Activated T-cell treated with anti-CD3 and anti-CD28 coated beads, Interleukin-2, amount 50 U/mL, for 24 hours (primary cell): ENCODE measurements around the gene LMNTD2.
"Not testable (repeated sequence)": the region's sequence is repeated elsewhere in the genome, so short reads cannot be mapped to it uniquely, and the experiment has no call there.

ENCODE experiments used
- DNase-seq: peaks from one replicate; pipeline ENCODE4 v3.0.0-alpha.2; 2020
- H3K27ac Mint-ChIP-seq: 2 replicates; pipeline ENCODE4 v1.8.0; 2020; ENCODE audit warnings: mild to moderate bottlenecking, mixed read lengths
- H3K27me3 Mint-ChIP-seq: 2 replicates; pipeline ENCODE4 v1.8.0; 2020; ENCODE audit warnings: mixed read lengths
- H3K36me3 Mint-ChIP-seq: 2 replicates; pipeline ENCODE4 v1.8.0; 2020; ENCODE audit warnings: low read depth, mixed read lengths
- H3K4me1 Mint-ChIP-seq: 2 replicates; pipeline ENCODE4 v1.8.0; 2020; ENCODE audit warnings: low read depth, mixed read lengths
- H3K4me3 Mint-ChIP-seq: 2 replicates; pipeline ENCODE4 v1.8.0; 2020; ENCODE audit warnings: mild to moderate bottlenecking, moderate library complexity, mixed read lengths
- H3K9me3 Mint-ChIP-seq: 2 replicates; pipeline ENCODE4 v1.8.0; 2020; ENCODE audit warnings: mixed read lengths

LMNTD2 gene

GRCh38 chr11:577611-577894, 17.0 kb upstream of the LMNTD2 start:
- Mint-ChIP-seq H3K4me1 (peaks cover 58% of the 10 kb centered on the region), H3K4me3 (peak overlapping the region; percentile 91), H3K27me3 (peaks cover 8% of the 10 kb centered on the region), H3K9me3 (no peaks in the 10 kb centered on the region), H3K36me3 (peaks cover 56% of the 10 kb centered on the region), H3K27ac (peak overlapping the region; percentile 94)
- DNase-seq, result no peak

GRCh38 chr11:576811-577610, 16.5 kb upstream of the LMNTD2 start:
- Mint-ChIP-seq H3K36me3 (peaks cover 51% of the 10 kb centered on the region), H3K4me1 (peaks cover 58% of the 10 kb centered on the region), H3K27me3 (peaks cover 8% of the 10 kb centered on the region), H3K27ac (peak overlapping the region; percentile 94), H3K9me3 (no peaks in the 10 kb centered on the region), H3K4me3 (peak overlapping the region; percentile 91)
- DNase-seq, result no peak

GRCh38 chr11:575996-576768, 15.6 kb upstream of the LMNTD2 start, which contains the start of gene PHRF1:
Gene PHRF1, plus strand, starts transcription at chr11:576470. Its CDS starts 5,043 bp downstream, at chr11:581513.
- peak; percentile 96 for DNase-seq
- Mint-ChIP-seq H3K27ac (peak within 1 kb of the TSS; percentile 100), H3K36me3 (peaks cover 43% of the 10 kb centered on the region), H3K4me1 (peaks cover 53% of the 10 kb centered on the region), H3K27me3 (peaks cover 8% of the 10 kb centered on the region), H3K9me3 (no peaks in the 10 kb centered on the region), H3K4me3 (peak within 1 kb of the TSS; percentile 96)

- Mint-ChIP-seq H3K27ac (peak overlapping the region; percentile 72), H3K9me3 (no peaks in the 10 kb centered on the region), H3K4me3 (peak overlapping the region; percentile 82), H3K4me1 (peaks cover 48% of the 10 kb centered on the region), H3K27me3 (peaks cover 8% of the 10 kb centered on the region), H3K36me3 (peaks cover 35% of the 10 kb centered on the region)
- DNase-seq, result no peak
Measured at GRCh38 chr11:575313-575995, 14.9 kb upstream of the LMNTD2 start.

GRCh38 chr11:574632-575312, 14.2 kb upstream of the LMNTD2 start:
- Mint-ChIP-seq H3K4me3 (peak overlapping the region; percentile 82), H3K27ac (peak overlapping the region; percentile 72), H3K4me1 (peaks cover 41% of the 10 kb centered on the region), H3K36me3 (peaks cover 30% of the 10 kb centered on the region), H3K27me3 (peaks cover 8% of the 10 kb centered on the region), H3K9me3 (no peaks in the 10 kb centered on the region)
- no peak for DNase-seq

GRCh38 chr11:574031-574570, 13.6 kb upstream of the LMNTD2 start:
- not testable (repeated sequence) for DNase-seq, H3K27ac Mint-ChIP-seq
- H3K4me1 Mint-ChIP-seq, result peaks cover 36% of the 10 kb centered on the region

GRCh38 chr11:573146-573759, 12.7 kb upstream of the LMNTD2 start:
- H3K4me1 Mint-ChIP-seq, result peaks cover 28% of the 10 kb centered on the region
- H3K4me3 Mint-ChIP-seq, result no peak overlapping the region
- no peaks in the 10 kb centered on the region for H3K9me3 Mint-ChIP-seq
- H3K27me3 Mint-ChIP-seq, result peaks cover 8% of the 10 kb centered on the region
- H3K36me3 Mint-ChIP-seq, result peaks cover 16% of the 10 kb centered on the region
- no peak overlapping the region for H3K27ac Mint-ChIP-seq
- DNase-seq, result no peak

More at GRCh38 chr11:574031-574570, 13.6 kb upstream of the LMNTD2 start:
- Mint-ChIP-seq H3K36me3 (peaks cover 25% of the 10 kb centered on the region), H3K4me3 (peak overlapping the region; percentile 82)
- not testable (repeated sequence) for H3K9me3 Mint-ChIP-seq, H3K27me3 Mint-ChIP-seq

- no peak overlapping the region for H3K4me3 Mint-ChIP-seq
- peaks cover 22% of the 10 kb centered on the region for H3K4me1 Mint-ChIP-seq
- peaks cover 3% of the 10 kb centered on the region for H3K36me3 Mint-ChIP-seq
- H3K27ac Mint-ChIP-seq, result no peak overlapping the region
- peaks cover 8% of the 10 kb centered on the region for H3K27me3 Mint-ChIP-seq
- DNase-seq, result no peak
- no peaks in the 10 kb centered on the region for H3K9me3 Mint-ChIP-seq
Measured at GRCh38 chr11:571802-572185, 11.3 kb upstream of the LMNTD2 start.

GRCh38 chr11:569158-569885, 8.8 kb upstream of the LMNTD2 start:
- peak overlapping the region; percentile 61 for H3K27ac Mint-ChIP-seq
- peak overlapping the region; percentile 74 for H3K4me3 Mint-ChIP-seq
- H3K27me3 Mint-ChIP-seq, result no peaks in the 10 kb centered on the region

GRCh38 chr11:568306-569157, 8.0 kb upstream of the LMNTD2 start:
- peak; percentile 92 for DNase-seq
- peak overlapping the region; percentile 74 for H3K4me3 Mint-ChIP-seq
- H3K27ac Mint-ChIP-seq, result peak overlapping the region; percentile 61
- peaks cover 9% of the 10 kb centered on the region for H3K4me1 Mint-ChIP-seq
- peaks cover 8% of the 10 kb centered on the region for H3K36me3 Mint-ChIP-seq
- H3K9me3 Mint-ChIP-seq, result no peaks in the 10 kb centered on the region
- H3K27me3 Mint-ChIP-seq, result no peaks in the 10 kb centered on the region

More at GRCh38 chr11:569158-569885, 8.8 kb upstream of the LMNTD2 start:
- Mint-ChIP-seq H3K4me1 (peaks cover 13% of the 10 kb centered on the region), H3K9me3 (no peaks in the 10 kb centered on the region), H3K36me3 (peaks cover 3% of the 10 kb centered on the region)
- DNase-seq, result no peak

GRCh38 chr11:567629-568292, 7.2 kb upstream of the LMNTD2 start:
- DNase-seq, result no peak
- Mint-ChIP-seq H3K36me3 (peaks cover 10% of the 10 kb centered on the region), H3K4me3 (peak overlapping the region; percentile 79), H3K27me3 (no peaks in the 10 kb centered on the region), H3K27ac (peak overlapping the region; percentile 59), H3K4me1 (peaks cover 6% of the 10 kb centered on the region), H3K9me3 (no peaks in the 10 kb centered on the region)

GRCh38 chr11:567011-567628, 6.6 kb upstream of the LMNTD2 start:
- H3K36me3 Mint-ChIP-seq, result peaks cover 10% of the 10 kb centered on the region
- H3K27me3 Mint-ChIP-seq, result no peaks in the 10 kb centered on the region
- no peak for DNase-seq
- peaks cover 6% of the 10 kb centered on the region for H3K4me1 Mint-ChIP-seq
- no peak overlapping the region for H3K27ac Mint-ChIP-seq
- peak overlapping the region; percentile 79 for H3K4me3 Mint-ChIP-seq
- H3K9me3 Mint-ChIP-seq, result no peaks in the 10 kb centered on the region
